Activated CD4-positive, alpha-beta memory T cell treated with anti-CD3 and anti-CD28 coated beads, Interleukin-2, amount 10 ng/mL, durations not matched to agents 7 days and 5 days (primary cell): ENCODE data around the gene CD44. TPM values are rescaled to one million over a fixed set of nuclear protein-coding genes. Genes with fewer than 3 reads are reported as not detected.

ENCODE experiments used
- CTCF ChIA-PET: fragments of 350-600 bp; sonication (Branson Sonifier 250); formaldehyde crosslinking; loops from one replicate; lab custom pipeline; 2021; ENCODE audit warnings: antibody characterized with exemption, inconsistent platforms; lab: Charles Lee
- POLR2A ChIA-PET: fragments of 350-600 bp; sonication (Branson Sonifier 250); formaldehyde crosslinking; loops from one replicate; lab custom pipeline; 2021; ENCODE audit warnings: antibody characterized with exemption; lab: Charles Lee
- DNase-seq: peaks from one replicate; pipeline ENCODE4 v3.0.0-alpha.2; 2020
- H3K27ac Mint-ChIP-seq: one replicate; pipeline ENCODE4 v1.8.0; 2021; ENCODE audit warnings: mild to moderate bottlenecking, mixed read lengths
- H3K27me3 Mint-ChIP-seq: one replicate; pipeline ENCODE4 v1.8.0; 2021; ENCODE audit warnings: mixed read lengths
- H3K36me3 Mint-ChIP-seq: one replicate; pipeline ENCODE4 v1.8.0; 2021; ENCODE audit warnings: low read depth, mixed read lengths
- H3K4me1 Mint-ChIP-seq: one replicate; pipeline ENCODE4 v1.8.0; 2021; ENCODE audit warnings: mixed read lengths
- H3K4me3 Mint-ChIP-seq: one replicate; pipeline ENCODE4 v1.8.0; 2021; ENCODE audit warnings: mild to moderate bottlenecking, mixed read lengths
- H3K9me3 Mint-ChIP-seq: one replicate; pipeline ENCODE4 v1.8.0; 2021; ENCODE audit warnings: mixed read lengths
- total RNA-seq, 2 experiments: library from RNA; stranded (reverse); gene quantifications; one replicate each; pipeline ENCODE4 v1.2.3, GENCODE V29; 2021

CD44 gene
- total RNA-seq, 2 experiments from 2014 or later: 634 to 645 TPM

- H3K4me3 Mint-ChIP-seq: no peak overlapping the region
- ChIA-PET CTCF (interaction anchor here (2.3 kb wide), 1 partner anchor 10 kb away, joined by 12 read pairs; no protein-coding TSS in a partner anchor), POLR2A (interaction anchor here (0.7 to 30.8 kb wide), 7 partner anchors 9 to 114 kb away, joined by 3 to 634 read pairs (median 3); partner anchors contain the start of gene CD44)
- no peaks in the 10 kb centered on the region for H3K27me3 Mint-ChIP-seq
- DNase-seq: no peak
- H3K9me3 Mint-ChIP-seq: peaks cover 13% of the 10 kb centered on the region
- H3K4me1 Mint-ChIP-seq: peaks cover 94% of the 10 kb centered on the region
- peaks cover 90% of the 10 kb centered on the region for H3K36me3 Mint-ChIP-seq
- H3K27ac Mint-ChIP-seq: no peak overlapping the region
These were observed 16.0 kb downstream of the CD44 start for GRCh38 chr11:35154952-35155351.

GRCh38 chr11:35155677-35156076, 16.7 kb downstream of the CD44 start:
- no peaks in the 10 kb centered on the region for H3K27me3 Mint-ChIP-seq
- H3K4me1 Mint-ChIP-seq: peaks cover 95% of the 10 kb centered on the region
- H3K36me3 Mint-ChIP-seq: peaks cover 90% of the 10 kb centered on the region
- CTCF ChIA-PET: interaction anchor here (1.3 to 2.3 kb wide), 2 partner anchors 9 to 111 kb away, joined by 4 to 12 read pairs; no protein-coding TSS in a partner anchor
- peaks cover 13% of the 10 kb centered on the region for H3K9me3 Mint-ChIP-seq
- DNase-seq: no peak
- H3K27ac Mint-ChIP-seq: no peak overlapping the region
- no peak overlapping the region for H3K4me3 Mint-ChIP-seq
- POLR2A ChIA-PET: interaction anchor here (0.8 to 30.8 kb wide), 5 partner anchors 9 to 115 kb away, joined by 3 to 634 read pairs (median 14); partner anchors contain the start of gene CD44

GRCh38 chr11:35157814-35158700, 19.1 kb downstream of the CD44 start:
- no peak for DNase-seq
- ChIA-PET CTCF (interaction anchor here (0.7 to 1.9 kb wide), 2 partner anchors 12 to 17 kb away, joined by 4 to 8 read pairs; no protein-coding TSS in a partner anchor), POLR2A (interaction anchor here (15.1 to 30.8 kb wide), 2 partner anchors 13 to 19 kb away, joined by 186 to 634 read pairs; partner anchors contain the start of gene CD44)
- Mint-ChIP-seq H3K27me3 (no peaks in the 10 kb centered on the region), H3K4me1 (peaks cover 96% of the 10 kb centered on the region), H3K4me3 (no peak overlapping the region), H3K36me3 (peaks cover 89% of the 10 kb centered on the region), H3K9me3 (peaks cover 10% of the 10 kb centered on the region), H3K27ac (peak overlapping the region; percentile 44)

GRCh38 chr11:35158701-35159510, 19.9 kb downstream of the CD44 start:
- ChIA-PET POLR2A (interaction anchor here (1.0 to 30.8 kb wide), 6 partner anchors 9 to 118 kb away, joined by 3 to 634 read pairs (median 6); partner anchors contain the start of gene CD44), CTCF (interaction anchor here (1.1 to 2.3 kb wide), 3 partner anchors 9 to 156 kb away, joined by 3 to 8 read pairs (median 6); no protein-coding TSS in a partner anchor)
- Mint-ChIP-seq H3K27ac (peak overlapping the region; percentile 74), H3K4me1 (peaks cover 96% of the 10 kb centered on the region), H3K9me3 (peaks cover 8% of the 10 kb centered on the region), H3K36me3 (peaks cover 86% of the 10 kb centered on the region), H3K27me3 (no peaks in the 10 kb centered on the region), H3K4me3 (no peak overlapping the region)
- DNase-seq: no peak

- DNase-seq: no peak
- Mint-ChIP-seq H3K27me3 (no peaks in the 10 kb centered on the region), H3K36me3 (peaks cover 77% of the 10 kb centered on the region), H3K27ac (peak overlapping the region; percentile 74), H3K4me3 (no peak overlapping the region), H3K9me3 (no peaks in the 10 kb centered on the region), H3K4me1 (peaks cover 96% of the 10 kb centered on the region)
- ChIA-PET CTCF (interaction anchor here (1.0 to 2.3 kb wide), 4 partner anchors 10 to 20 kb away, joined by 3 to 8 read pairs (median 6); no protein-coding TSS in a partner anchor), POLR2A (interaction anchor here (0.8 to 30.8 kb wide), 7 partner anchors 8 to 120 kb away, joined by 3 to 634 read pairs (median 5); partner anchors contain the start of gene CD44)
These were observed 21.4 kb downstream of the CD44 start for GRCh38 chr11:35160246-35160824.

GRCh38 chr11:35160902-35161597, 22.1 kb downstream of the CD44 start:
- H3K36me3 Mint-ChIP-seq: peaks cover 71% of the 10 kb centered on the region
- H3K27ac Mint-ChIP-seq: peak overlapping the region; percentile 74
- no peaks in the 10 kb centered on the region for H3K9me3 Mint-ChIP-seq
- peaks cover 96% of the 10 kb centered on the region for H3K4me1 Mint-ChIP-seq
- no peaks in the 10 kb centered on the region for H3K27me3 Mint-ChIP-seq
- DNase-seq: no peak
- ChIA-PET CTCF (interaction anchor here (2.3 kb wide), 1 partner anchor 11 kb away, joined by 6 read pairs; no protein-coding TSS in a partner anchor), POLR2A (interaction anchor here (0.8 to 30.8 kb wide), 4 partner anchors 16 to 114 kb away, joined by 3 to 634 read pairs (median 94); partner anchors contain the start of gene CD44)
- no peak overlapping the region for H3K4me3 Mint-ChIP-seq

- no peak overlapping the region for H3K4me3 Mint-ChIP-seq
- DNase-seq: no peak
- POLR2A ChIA-PET: interaction anchor here (1.0 to 30.8 kb wide), 9 partner anchors 8 to 247 kb away, joined by 3 to 634 read pairs (median 5); partner anchors contain the start of gene CD44
- H3K27me3 Mint-ChIP-seq: no peaks in the 10 kb centered on the region
- CTCF ChIA-PET: interaction anchor here (0.7 to 6.2 kb wide), 19 partner anchors 14 to 236 kb away, joined by 3 to 62 read pairs (median 4); partner anchors contain the start of gene CD44
- peaks cover 98% of the 10 kb centered on the region for H3K4me1 Mint-ChIP-seq
- H3K27ac Mint-ChIP-seq: peak overlapping the region; percentile 94
- H3K36me3 Mint-ChIP-seq: peaks cover 74% of the 10 kb centered on the region
- no peaks in the 10 kb centered on the region for H3K9me3 Mint-ChIP-seq
These were observed 23.8 kb downstream of the CD44 start for GRCh38 chr11:35162745-35163144.

- H3K9me3 Mint-ChIP-seq: no peaks in the 10 kb centered on the region
- H3K27ac Mint-ChIP-seq: peak overlapping the region; percentile 94
- no peak for DNase-seq
- ChIA-PET CTCF (interaction anchor here (0.7 to 6.2 kb wide), 22 partner anchors 9 to 238 kb away, joined by 3 to 62 read pairs (median 5); partner anchors contain the start of gene CD44), POLR2A (interaction anchor here (1.0 to 30.8 kb wide), 10 partner anchors 8 to 248 kb away, joined by 3 to 634 read pairs (median 5); partner anchors contain the start of gene CD44)
- no peak overlapping the region for H3K4me3 Mint-ChIP-seq
- peaks cover 73% of the 10 kb centered on the region for H3K36me3 Mint-ChIP-seq
- H3K27me3 Mint-ChIP-seq: no peaks in the 10 kb centered on the region
- H3K4me1 Mint-ChIP-seq: peaks cover 97% of the 10 kb centered on the region
These were observed 24.2 kb downstream of the CD44 start for GRCh38 chr11:35163209-35163608.

- CTCF ChIA-PET: interaction anchor here (0.7 to 6.2 kb wide), 21 partner anchors 9 to 239 kb away, joined by 3 to 62 read pairs (median 5); partner anchors contain the start of gene CD44
These were observed 24.9 kb downstream of the CD44 start for GRCh38 chr11:35163702-35164496.

GRCh38 chr11:35165030-35165422, 26.1 kb downstream of the CD44 start:
- Mint-ChIP-seq H3K27me3 (no peaks in the 10 kb centered on the region), H3K4me1 (peaks cover 97% of the 10 kb centered on the region), H3K36me3 (peaks cover 73% of the 10 kb centered on the region), H3K27ac (peak overlapping the region; percentile 94), H3K9me3 (no peaks in the 10 kb centered on the region), H3K4me3 (peak overlapping the region; percentile 55)
- POLR2A ChIA-PET: interaction anchor here (0.7 to 30.8 kb wide), 13 partner anchors 10 to 134 kb away, joined by 3 to 634 read pairs (median 10); partner anchors contain the start of gene CD44
- no peak for DNase-seq
- CTCF ChIA-PET: interaction anchor here (0.9 to 6.2 kb wide), 11 partner anchors 10 to 240 kb away, joined by 3 to 62 read pairs (median 8); partner anchors contain the start of gene CD44

More at GRCh38 chr11:35163702-35164496, 24.9 kb downstream of the CD44 start:
- Mint-ChIP-seq H3K4me1 (peaks cover 97% of the 10 kb centered on the region), H3K9me3 (no peaks in the 10 kb centered on the region), H3K36me3 (peaks cover 73% of the 10 kb centered on the region), H3K4me3 (peak overlapping the region; percentile 26), H3K27me3 (no peaks in the 10 kb centered on the region), H3K27ac (peak overlapping the region; percentile 94)
- POLR2A ChIA-PET: interaction anchor here (1.0 to 30.8 kb wide), 8 partner anchors 9 to 157 kb away, joined by 5 to 634 read pairs (median 13); partner anchors contain the start of gene CD44
- peak; percentile 58 for DNase-seq
